AG08395 (cell line): ENCODE measurements around the gene SUCLG2.
"Not testable (repeated sequence)": the region's sequence is repeated elsewhere in the genome, so short reads cannot be mapped to it uniquely, and the experiment has no call there.

Experiments used
- DNase-seq: peaks from one replicate; pipeline ENCODE4 v3.0.0; 2012; ENCODE audit warnings: mixed read lengths, low spot score

Gene SUCLG2

GRCh38 chr3:67559029-67559605 is 95.3 kb downstream of the SUCLG2 start:
- DNase-seq, result no peak

GRCh38 chr3:67558426-67558825 is 96.0 kb downstream of the SUCLG2 start:
- DNase-seq, result peak; percentile 20

GRCh38 chr3:67557848-67558355 is 96.5 kb downstream of the SUCLG2 start:
- DNase-seq, result no peak

- DNase-seq, result no peak
Measured at GRCh38 chr3:67551361-67552016, 102.9 kb downstream of the SUCLG2 start.

- DNase-seq, result no peak
Measured at GRCh38 chr3:67550541-67550940, 103.9 kb downstream of the SUCLG2 start.

- DNase-seq, result not testable (repeated sequence)
Measured at GRCh38 chr3:67542502-67543250, 111.7 kb downstream of the SUCLG2 start.

- no peak for DNase-seq
Measured at GRCh38 chr3:67540198-67540894, 114.1 kb downstream of the SUCLG2 start.

- not testable (repeated sequence) for DNase-seq
Measured at GRCh38 chr3:67537203-67537602, 117.2 kb downstream of the SUCLG2 start.

- DNase-seq, result no peak
Measured at GRCh38 chr3:67535006-67535405, 119.4 kb downstream of the SUCLG2 start.

- no peak for DNase-seq
Measured at GRCh38 chr3:67534594-67534993, 119.8 kb downstream of the SUCLG2 start.

- peak; percentile 22 for DNase-seq
Measured at GRCh38 chr3:67531181-67532101, 123.0 kb downstream of the SUCLG2 start.

- no peak for DNase-seq
Measured at GRCh38 chr3:67529915-67530314, 124.5 kb downstream of the SUCLG2 start.

- no peak for DNase-seq
Measured at GRCh38 chr3:67529337-67529736, 125.1 kb downstream of the SUCLG2 start.

GRCh38 chr3:67526246-67526645 is 128.2 kb downstream of the SUCLG2 start:
- peak; percentile 68 for DNase-seq

GRCh38 chr3:67524046-67524445 is 130.4 kb downstream of the SUCLG2 start:
- no peak for DNase-seq

GRCh38 chr3:67522081-67522480 is 132.3 kb downstream of the SUCLG2 start:
- no peak for DNase-seq

GRCh38 chr3:67521053-67521646 is 133.3 kb downstream of the SUCLG2 start:
- no peak for DNase-seq

- no peak for DNase-seq
Measured at GRCh38 chr3:67518236-67518635, 136.2 kb downstream of the SUCLG2 start.

GRCh38 chr3:67517781-67518180 is 136.6 kb downstream of the SUCLG2 start:
- DNase-seq, result no peak

- DNase-seq, result no peak
Measured at GRCh38 chr3:67516496-67516895, 137.9 kb downstream of the SUCLG2 start.

GRCh38 chr3:67515778-67516177 is 138.6 kb downstream of the SUCLG2 start:
- no peak for DNase-seq
